ENCODE results near the gene SYNPR.

The SYNPR gene

DNA sequence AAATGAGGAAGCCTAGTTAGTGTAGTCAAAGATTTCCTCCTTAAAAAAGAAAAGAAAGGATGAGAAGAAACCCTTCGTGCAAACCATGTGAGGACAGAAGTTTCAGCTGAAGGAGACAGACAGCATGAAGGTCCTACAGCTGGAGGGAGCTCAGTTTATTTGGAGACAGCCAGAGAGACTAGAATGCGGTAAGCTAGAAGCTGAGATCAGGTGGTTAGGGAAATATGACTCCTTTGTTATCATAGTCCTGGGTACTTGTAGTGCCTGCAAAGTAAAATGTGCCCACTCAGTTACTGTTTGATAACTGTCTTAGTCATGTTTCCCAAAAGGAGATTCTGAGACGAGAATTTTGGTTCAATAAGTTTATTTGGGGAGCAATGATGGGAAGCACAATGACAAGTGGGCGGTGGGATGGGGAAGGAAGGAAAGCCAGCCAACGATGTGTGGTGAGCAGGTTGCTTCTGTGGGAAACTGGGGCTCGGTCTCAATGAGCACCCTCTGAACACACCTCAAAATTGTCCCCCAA lies 195.6 kb downstream of the SYNPR start:
- DNase-seq (ENCODE audit: low read depth) = no peak

DNA sequence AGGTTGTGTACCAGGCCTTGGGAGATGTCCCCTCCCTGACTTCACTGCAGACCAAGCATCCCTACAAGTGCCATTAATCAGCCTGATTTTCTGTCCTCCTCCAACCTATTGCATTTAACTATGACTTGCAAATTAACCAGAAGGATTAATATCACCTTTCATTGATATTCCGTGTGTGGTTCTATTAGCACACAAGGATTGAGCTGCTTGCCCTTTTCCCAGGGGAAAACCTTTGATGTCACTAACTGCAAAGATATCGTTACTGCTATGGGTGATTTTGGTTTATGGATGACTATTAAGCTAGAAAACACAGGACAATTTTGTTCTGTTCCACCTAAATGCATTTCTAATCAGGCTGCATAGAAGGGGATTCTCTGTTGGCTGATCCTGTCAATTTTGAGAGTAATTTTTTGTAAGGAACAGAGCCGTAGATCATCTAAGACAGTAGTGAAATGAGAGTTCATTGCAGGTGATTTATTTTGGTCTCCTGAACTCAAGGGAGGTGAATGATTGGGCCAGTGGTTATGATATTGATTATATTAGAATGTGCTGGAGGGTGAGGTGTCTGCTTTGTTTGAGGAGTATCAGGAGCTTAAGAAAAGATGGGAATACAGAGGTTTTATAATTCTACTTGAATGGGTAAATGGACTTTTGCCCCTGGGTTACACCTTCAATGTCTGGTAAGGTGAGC lies 196.9 kb downstream of the SYNPR start:
- DNase-seq (ENCODE audit: low read depth) = no peak

DNA sequence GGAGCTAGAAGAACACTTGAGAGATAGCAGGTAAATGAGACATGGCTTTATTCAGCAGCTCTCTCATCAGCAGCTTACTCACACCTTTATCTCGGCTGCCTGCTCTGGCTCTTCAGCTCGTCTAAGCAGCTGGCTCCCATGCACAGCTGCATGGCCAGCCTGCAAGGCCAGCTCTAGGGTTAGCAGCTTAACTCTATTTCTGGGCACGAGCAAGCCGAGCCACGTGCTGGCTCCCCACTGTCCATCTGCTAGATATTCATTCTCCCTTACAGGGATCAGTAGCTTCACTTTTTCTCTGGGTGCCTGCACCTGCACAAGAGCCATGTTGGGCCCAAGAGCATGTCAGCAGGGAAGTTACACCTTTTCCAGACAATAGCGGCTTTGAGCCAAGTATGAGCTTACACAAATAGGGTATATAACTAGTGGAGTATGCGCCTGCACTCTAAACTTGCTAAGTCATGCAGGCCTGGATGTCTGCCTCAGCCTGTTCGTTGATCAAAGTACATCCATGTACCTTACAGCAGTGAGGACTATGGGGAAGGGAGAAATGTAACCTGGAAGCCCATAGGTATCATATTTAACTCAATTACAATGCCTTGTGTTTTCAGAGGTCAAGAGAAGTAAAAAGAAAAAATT lies 199.5 kb downstream of the SYNPR start:
- no peak for DNase-seq (ENCODE audit: low read depth)

DNA sequence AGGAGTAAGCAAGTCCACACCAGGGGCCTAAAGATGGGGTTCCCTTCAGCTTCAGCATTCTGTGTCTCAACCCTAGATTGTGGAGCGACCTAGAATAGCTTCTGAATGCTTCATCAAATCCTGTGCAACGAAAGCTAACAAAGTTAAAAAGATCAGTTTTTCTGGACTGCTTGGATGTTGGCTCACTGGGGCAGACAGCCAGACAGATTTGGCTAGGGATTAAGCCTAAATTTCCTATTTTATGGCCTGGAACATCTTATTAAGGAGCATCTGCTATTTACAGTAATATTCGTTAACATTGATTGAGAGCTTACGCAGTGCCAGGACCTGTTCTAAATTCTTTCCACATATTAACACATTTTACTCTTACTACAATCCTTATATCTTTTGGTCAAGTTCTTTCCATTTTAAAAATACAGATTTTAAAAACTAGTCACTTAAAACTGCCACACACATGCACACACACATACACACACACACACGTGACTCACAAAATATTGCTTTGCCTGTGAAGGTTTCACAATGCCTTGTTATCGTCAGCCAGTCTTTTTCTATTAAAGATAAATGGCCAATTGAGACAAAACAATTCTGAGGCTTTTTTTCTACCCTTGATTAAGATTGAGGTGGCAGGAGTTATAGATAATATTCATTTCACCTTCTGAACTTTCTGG lies 201.0 kb downstream of the SYNPR start:
- DNase-seq (ENCODE audit: low read depth) = no peak

GRCh38 chr3:63479661-63480035 lies 201.5 kb downstream of the SYNPR start:
- no peak for DNase-seq (ENCODE audit: low read depth)

DNA sequence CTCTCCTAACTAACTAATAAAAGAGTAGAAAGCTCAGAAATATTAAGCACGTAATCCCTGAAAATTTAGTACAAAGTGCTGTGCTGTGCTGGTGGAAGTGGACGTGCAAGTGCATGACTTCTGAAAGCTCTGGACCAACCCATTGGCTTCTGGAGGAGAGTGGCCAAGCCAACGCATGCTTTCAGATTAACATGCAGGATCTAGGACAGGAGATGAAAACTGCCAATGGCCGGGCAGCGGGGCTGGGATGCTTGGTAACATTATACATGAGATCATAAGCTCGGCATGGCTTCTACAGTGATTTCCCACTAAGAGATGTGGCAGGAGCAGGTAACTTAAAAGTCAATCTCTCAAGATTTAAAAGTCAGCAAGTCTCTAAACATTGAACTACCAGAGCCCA lies 203.5 kb downstream of the SYNPR start:
- DNase-seq (ENCODE audit: low read depth) = no peak

DNA sequence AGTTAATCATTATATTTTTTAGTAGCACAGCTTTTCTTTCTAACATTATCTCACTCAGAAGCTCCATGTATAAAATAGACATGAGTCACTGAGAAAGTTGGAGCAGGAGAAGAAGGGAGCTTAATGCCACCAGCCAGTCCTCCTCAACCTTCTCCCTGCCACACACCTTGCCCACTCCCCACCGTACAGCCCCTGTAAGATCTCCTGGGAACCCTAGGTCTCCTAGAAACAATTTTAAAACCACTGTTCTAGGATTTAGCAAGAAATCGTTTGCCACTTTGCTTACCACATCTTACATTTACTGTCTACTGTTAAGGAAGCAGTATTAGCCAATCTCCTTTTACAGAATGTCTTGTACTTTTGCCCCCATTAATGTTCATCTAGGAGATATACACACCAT lies 204.2 kb downstream of the SYNPR start:
- DNase-seq (ENCODE audit: low read depth) = no peak

GRCh38 chr3:63492464-63492863 lies 214.4 kb downstream of the SYNPR start:
- DNase-seq (ENCODE audit: low read depth) = no peak

- DNase-seq (ENCODE audit: low read depth) = no peak
Observed at GRCh38 chr3:63493101-63493500, 215.0 kb downstream of the SYNPR start.

- no peak for DNase-seq (ENCODE audit: low read depth)
Observed at GRCh38 chr3:63494646-63495045, 216.5 kb downstream of the SYNPR start.

- DNase-seq (ENCODE audit: low read depth) = no peak
Observed at GRCh38 chr3:63497641-63498040, 219.5 kb downstream of the SYNPR start.

DNA sequence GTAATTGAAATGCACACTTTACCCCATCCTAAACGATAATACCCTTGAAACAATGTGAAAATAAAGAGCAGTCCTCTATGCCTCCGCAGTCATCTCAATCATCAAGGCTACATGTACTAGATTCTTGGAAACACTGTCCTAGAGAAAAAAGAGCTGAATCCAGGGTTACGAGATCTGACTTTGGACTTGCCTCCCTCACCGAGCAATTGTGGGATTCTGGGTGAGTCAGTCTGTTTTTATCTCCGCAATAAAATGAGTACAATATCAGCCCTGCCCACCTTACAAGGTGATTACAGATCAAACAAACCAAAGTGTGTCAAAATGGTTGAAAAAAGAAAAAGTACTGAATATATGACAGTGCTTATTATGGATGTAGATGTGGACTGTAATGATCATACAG lies 222.1 kb downstream of the SYNPR start:
- DNase-seq (ENCODE audit: low read depth) = no peak

- no peak for DNase-seq (ENCODE audit: low read depth)
Observed at GRCh38 chr3:63508305-63508704, 230.2 kb downstream of the SYNPR start.

- DNase-seq (ENCODE audit: low read depth) = no peak
Observed at GRCh38 chr3:63508771-63509170, 230.7 kb downstream of the SYNPR start.

GRCh38 chr3:63513791-63514190 lies 235.7 kb downstream of the SYNPR start:
- no peak for DNase-seq (ENCODE audit: low read depth)

- no peak for DNase-seq (ENCODE audit: low read depth)
Observed at GRCh38 chr3:63514678-63515077, 236.6 kb downstream of the SYNPR start.

DNA sequence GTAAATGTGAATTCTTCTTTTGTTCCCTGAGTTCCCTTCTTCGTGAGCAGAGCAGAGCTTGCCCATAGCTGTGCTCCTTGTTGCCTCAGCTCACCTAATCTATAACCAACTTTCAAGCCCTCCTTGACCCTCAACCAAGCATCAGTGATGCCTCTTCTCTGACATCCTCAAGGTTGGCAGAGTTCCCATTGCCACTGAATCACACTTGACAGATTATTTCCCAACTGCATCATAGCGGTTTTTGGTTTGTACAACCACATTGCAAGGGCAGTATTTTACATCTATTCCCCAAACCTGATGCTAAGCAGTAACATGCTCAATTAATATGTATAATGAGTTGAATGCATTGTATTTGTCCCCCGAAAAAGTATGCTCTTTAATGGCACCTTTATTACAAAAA lies 241.3 kb downstream of the SYNPR start:
- no peak for DNase-seq (ENCODE audit: low read depth)

DNA sequence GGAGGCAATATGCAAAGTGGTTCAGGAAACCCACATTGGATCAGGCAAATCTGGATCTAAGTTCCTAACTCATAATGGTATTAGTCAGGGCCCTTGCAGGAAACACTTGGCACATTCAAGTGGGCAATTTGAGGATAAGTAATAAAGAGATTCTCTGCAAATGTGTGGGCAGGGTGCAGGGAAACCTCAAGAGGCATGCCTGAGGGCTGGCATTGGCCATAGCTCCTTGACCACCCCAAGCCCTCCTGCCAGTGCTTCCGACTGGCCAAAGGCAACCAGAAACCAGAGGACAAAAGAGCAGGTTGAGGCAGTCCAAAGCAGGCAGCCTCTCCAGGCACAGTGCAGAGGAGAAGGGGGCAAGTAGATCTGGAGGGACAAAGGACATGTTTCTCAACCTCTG lies 243.5 kb downstream of the SYNPR start:
- no peak for DNase-seq (ENCODE audit: low read depth)

DNA sequence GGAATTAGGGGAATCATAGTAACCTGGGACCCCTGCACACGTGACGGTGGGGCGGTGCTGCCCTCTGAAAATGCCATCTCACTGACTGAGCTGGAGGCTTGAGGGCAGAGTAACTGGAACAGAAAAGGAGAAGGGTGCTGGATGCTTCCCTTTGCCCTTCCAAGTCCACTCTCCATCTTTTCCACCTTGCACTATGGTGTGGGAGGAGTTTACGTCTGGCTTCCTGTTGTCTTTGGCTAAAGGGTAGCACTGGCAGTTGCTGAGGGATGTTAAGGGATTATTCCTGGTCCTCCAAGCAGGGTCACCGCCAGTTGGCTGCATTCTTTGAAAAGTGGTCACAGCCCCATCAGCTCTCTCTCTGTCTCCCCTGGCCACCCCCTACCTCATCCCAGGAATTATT lies 245.0 kb downstream of the SYNPR start:
- DNase-seq (ENCODE audit: low read depth) = no peak

- no peak for DNase-seq (ENCODE audit: low read depth)
Observed at GRCh38 chr3:63528325-63529000, 250.4 kb downstream of the SYNPR start.

DNA sequence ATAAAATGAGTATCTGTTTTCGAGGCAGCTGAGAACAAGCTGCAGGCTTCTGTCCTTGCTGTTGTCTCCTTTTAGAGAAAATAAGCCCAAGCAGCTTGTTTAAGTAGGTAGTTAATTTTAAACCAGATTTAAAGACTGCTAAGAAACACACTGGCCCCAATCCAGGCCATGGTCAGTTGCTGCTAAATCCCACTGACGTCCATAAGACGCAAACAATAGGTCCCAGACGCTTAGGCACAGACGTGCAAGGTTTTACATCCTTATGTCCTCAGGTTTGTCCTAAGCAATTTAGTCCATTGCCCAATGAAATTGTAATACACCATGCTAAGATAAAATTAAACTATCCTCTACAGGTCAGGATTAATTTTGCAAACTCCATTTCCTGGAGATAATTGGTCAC lies 254.4 kb downstream of the SYNPR start:
- no peak for DNase-seq (ENCODE audit: low read depth)

DNA sequence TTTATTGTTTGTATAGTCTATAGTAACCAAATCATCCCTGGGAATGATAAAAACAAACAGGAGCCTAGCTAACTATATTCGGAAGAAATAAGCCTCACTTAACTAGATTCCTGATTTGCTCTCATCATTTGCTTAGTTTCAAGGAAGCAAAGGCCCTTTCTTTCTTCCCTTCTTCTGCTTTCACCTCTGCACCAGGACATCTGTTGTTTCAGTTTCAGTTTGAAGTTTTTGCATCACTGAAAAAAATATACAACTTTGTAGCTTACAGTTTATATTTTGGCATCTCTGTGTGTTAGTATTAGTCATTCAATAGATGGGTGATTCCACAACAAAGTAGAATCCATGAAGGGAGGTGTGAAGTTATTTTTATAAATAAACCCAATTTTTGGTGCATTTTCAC lies 260.8 kb downstream of the SYNPR start:
- no peak for DNase-seq (ENCODE audit: low read depth)

DNA sequence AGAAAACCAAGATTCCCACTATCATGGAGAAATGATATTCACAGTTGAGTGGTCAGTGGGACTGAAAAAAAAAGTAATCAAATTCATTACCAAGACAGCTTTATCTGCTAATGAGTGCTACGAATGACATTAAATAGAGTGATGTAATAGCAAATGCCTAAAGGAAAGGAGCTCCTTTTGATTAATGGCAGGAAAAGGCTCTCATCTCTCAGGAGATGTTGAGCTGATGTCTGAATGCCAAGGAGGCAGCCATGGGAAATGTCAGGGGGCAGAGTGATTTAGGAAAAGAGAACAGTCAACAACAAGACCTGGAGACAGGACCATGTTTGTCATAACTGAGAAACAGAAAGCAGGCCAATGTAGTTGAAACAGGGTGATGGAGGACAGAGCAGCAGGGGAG lies 277.7 kb downstream of the SYNPR start:
- no peak for DNase-seq (ENCODE audit: low read depth)

Data from activated T-cell treated with anti-CD3 and anti-CD28 coated beads for 1 hour (primary cell).